Choroid plexus epithelial cell (primary cell): Measurements from ENCODE around the gene ODC1.
"Not testable (repeated sequence)": the region's sequence is repeated elsewhere in the genome, so short reads cannot be mapped to it uniquely, and the experiment has no call there.

ENCODE experiments used
- DNase-seq: peaks from one replicate; pipeline ENCODE4 v3.0.0-alpha.2; 2010; ENCODE audit warnings: low read depth
- H3K4me3 ChIP-seq: 2 replicates; pipeline ENCODE4 v1.5.1; 2011; ENCODE audit warnings: low read depth, mild to moderate bottlenecking, control low read depth, low read length, moderate library complexity
- TF ChIP-seq, protein P1 (sequence below): conservative IDR thresholded peaks from 2 replicates; pipeline ENCODE4 v1.5.1; 2011; ENCODE audit warnings: low read depth, mild to moderate bottlenecking, control low read depth, inconsistent platforms, low read length, moderate library complexity

ODC1 gene

DNA sequence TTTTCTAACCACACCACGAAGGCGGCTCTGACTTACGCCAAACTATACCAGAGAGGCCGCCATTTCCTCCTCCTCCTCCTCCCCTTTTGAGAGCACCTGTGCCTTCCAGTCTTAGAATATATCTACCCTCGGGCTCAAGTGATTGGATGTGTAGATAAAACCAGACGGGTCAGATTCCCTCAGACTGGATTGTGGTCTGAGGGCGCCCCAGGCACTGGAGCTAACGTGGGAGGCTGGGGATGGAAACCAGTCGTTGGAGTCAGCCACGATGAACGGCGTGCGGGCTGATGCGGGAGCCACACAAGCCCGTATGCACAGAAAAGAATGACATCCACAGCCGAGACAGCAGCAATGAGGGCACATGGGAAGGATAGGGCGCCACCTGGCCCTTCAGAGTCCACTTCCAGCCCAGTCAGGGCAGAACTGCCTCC is 12.3 kb upstream of the ODC1 start:
- no peak overlapping the region for H3K4me3 ChIP-seq
- no peak for DNase-seq
- TF ChIP-seq, protein P1, sequence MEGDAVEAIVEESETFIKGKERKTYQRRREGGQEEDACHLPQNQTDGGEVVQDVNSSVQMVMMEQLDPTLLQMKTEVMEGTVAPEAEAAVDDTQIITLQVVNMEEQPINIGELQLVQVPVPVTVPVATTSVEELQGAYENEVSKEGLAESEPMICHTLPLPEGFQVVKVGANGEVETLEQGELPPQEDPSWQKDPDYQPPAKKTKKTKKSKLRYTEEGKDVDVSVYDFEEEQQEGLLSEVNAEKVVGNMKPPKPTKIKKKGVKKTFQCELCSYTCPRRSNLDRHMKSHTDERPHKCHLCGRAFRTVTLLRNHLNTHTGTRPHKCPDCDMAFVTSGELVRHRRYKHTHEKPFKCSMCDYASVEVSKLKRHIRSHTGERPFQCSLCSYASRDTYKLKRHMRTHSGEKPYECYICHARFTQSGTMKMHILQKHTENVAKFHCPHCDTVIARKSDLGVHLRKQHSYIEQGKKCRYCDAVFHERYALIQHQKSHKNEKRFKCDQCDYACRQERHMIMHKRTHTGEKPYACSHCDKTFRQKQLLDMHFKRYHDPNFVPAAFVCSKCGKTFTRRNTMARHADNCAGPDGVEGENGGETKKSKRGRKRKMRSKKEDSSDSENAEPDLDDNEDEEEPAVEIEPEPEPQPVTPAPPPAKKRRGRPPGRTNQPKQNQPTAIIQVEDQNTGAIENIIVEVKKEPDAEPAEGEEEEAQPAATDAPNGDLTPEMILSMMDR: no peak

DNA sequence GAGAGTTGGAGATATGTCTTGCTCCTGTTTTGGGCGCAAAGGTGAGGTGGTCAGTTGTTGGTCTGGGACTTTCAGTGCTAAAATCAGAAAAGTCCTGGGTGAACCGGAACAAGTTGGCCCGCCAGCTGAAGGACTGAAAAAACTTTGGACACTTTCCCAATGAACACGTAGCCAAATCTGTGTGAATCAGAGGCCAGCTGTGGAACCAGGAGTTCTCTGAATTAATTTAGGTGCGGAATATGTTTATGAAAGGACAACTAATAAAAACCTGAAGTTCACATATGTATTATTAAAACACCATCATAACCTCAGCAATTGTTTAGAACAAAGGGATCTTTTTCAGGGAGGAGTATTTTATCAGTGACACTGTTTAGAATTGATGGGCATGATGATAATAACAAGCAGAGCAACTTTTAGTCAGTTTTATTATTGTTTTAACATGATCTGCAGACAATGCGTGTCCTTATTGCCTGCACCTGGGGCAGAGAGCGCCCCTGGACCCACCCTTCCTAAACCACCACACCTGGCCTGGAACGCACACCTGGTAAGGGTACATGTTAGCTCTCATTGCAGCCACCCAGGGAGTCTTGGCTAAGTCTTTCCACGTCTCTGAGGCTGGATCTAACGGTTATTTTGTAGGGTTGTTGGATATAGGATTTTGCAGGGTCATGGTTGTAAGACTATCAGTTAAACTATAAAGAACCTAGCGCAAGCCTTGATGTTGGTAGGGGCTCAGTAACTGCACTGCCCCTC is 9.9 kb upstream of the ODC1 start:
- no peak overlapping the region for H3K4me3 ChIP-seq
- peak; percentile 70 for DNase-seq
- TF ChIP-seq, protein P1: no peak

- not testable (repeated sequence) for H3K4me3 ChIP-seq, DNase-seq
These were observed 9.1 kb upstream of the ODC1 start for GRCh38 chr2:10457195-10457594.

DNA sequence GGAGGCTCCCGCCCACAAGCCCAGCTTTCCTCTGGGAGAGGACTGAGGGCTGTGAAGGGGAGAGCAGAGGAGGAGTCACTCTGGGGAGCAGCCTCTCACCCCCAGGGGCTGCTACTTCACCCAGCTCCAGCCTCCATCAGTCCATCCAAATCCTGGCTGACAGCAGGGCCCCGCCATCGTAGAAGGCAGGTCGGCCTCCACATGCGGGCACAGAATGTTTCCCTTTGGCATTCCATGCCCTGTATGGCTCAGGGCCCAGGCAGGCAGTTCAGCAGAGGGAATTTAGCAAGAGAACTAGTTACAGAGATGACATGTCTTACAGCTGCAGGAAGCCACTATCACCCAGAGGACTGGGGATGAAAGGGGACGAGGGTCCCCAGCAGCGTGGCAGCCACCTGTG is 6.4 kb upstream of the ODC1 start:
- DNase-seq: no peak
- no peak overlapping the region for H3K4me3 ChIP-seq
- TF ChIP-seq, protein P1: no peak

- TF ChIP-seq, protein P1: no peak
- H3K4me3 ChIP-seq: no peak overlapping the region
- no peak for DNase-seq
These were observed 5.8 kb upstream of the ODC1 start for GRCh38 chr2:10453905-10454298.

GRCh38 chr2:10452956-10453904 is 5.1 kb upstream of the ODC1 start:
- TF ChIP-seq, protein P1: no peak
- H3K4me3 ChIP-seq: no peak overlapping the region

DNA sequence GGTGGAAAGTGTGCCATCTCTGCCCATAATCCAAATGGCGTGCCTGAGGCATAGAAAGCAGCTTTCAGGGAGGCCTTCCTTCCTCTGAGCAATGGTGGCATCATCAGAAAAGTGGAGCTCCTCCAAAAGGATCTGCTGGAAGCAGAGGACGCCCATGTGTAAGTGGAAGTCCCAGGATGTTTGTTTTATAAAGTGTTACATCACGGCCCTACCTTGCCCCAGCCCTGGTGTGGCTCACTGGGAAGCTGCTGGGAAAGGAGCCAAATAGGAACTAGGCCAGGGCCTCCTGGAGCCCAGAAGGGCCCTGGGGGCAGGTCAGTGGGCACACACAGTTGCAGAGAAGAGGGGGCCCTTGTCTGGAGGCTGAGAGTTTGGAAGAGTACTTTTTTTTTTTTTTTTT is 4.2 kb upstream of the ODC1 start:
- peak; percentile 60 for DNase-seq
- H3K4me3 ChIP-seq: no peak overlapping the region
- TF ChIP-seq, protein P1: no peak

More at GRCh38 chr2:10452956-10453904, 5.1 kb upstream of the ODC1 start:
- no peak for DNase-seq
